PC-3 (cell line): ENCODE results near the gene VGLL2. TPM values are rescaled to one million over a fixed set of nuclear protein-coding genes. Genes with fewer than 3 reads are reported as not detected.

ENCODE experiments used
- ATAC-seq: fragments of 200-7000 bp; cut with Tn5 transposase; 2 replicates; pipeline ENCODE4 v1.9.1; 2020; ENCODE audit warnings: mild to moderate bottlenecking, moderate library complexity
- BruUV-seq: library from RNA; stranded (reverse); fragments of 400-500 nt; replicated peaks from 2 replicates; lab custom pipeline; 2021; lab: Mats Ljungman, UMichigan
- CTCF ChIA-PET: fragments of 300-600 bp; sonication (Branson Sonifier 250); formaldehyde crosslinking; loops from one replicate; lab custom pipeline; 2022; ENCODE audit warnings: antibody characterized with exemption; lab: Charles Lee
- POLR2A ChIA-PET: fragments of 300-600 bp; sonication (Branson Sonifier 250); formaldehyde crosslinking; loops from one replicate; lab custom pipeline; 2022; ENCODE audit warnings: antibody characterized with exemption; ENCODE audit not compliant: unreplicated experiment; lab: Charles Lee
- DNase-seq: peaks from one replicate; pipeline ENCODE4 v3.0.0-alpha.2; 2015
- H2AFZ ChIP-seq: fragments of 300-600 bp; sonication (generic); 2 replicates; pipeline ENCODE4 v1.6.0; 2016; ENCODE audit warnings: antibody characterized with exemption, low read length
- H3F3A ChIP-seq: fragments of 300-600 bp; sonication (generic); one replicate; pipeline ENCODE4 v1.6.0; 2017; ENCODE audit warnings: antibody characterized with exemption, low read length, control low read depth, mild to moderate bottlenecking; ENCODE audit not compliant: unreplicated experiment
- H3K27ac ChIP-seq: fragments of 300-600 bp; sonication (generic); 2 replicates; pipeline ENCODE4 v1.5.1; 2016; ENCODE audit warnings: mild to moderate bottlenecking, low read length
- H3K27me3 ChIP-seq: fragments of 300-600 bp; sonication (generic); 2 replicates; pipeline ENCODE4 v1.6.1; 2016; ENCODE audit warnings: low read length, mixed read lengths
- H3K36me3 ChIP-seq: fragments of 300-600 bp; sonication (generic); 2 replicates; pipeline ENCODE4 v1.6.1; 2016; ENCODE audit warnings: low read depth, mixed run types, low read length, mixed read lengths
- H3K4me1 ChIP-seq: fragments of 300-600 bp; sonication (generic); 2 replicates; pipeline ENCODE4 v1.5.1; 2016; ENCODE audit warnings: low read length; ENCODE audit not compliant: insufficient read depth
- H3K4me2 ChIP-seq: fragments of 300-600 bp; sonication (generic); 2 replicates; pipeline ENCODE4 v1.6.0; 2016; ENCODE audit warnings: low read length
- H3K4me3 ChIP-seq: fragments of 300-600 bp; sonication (generic); 2 replicates; pipeline ENCODE4 v1.5.1; 2016; ENCODE audit warnings: mild to moderate bottlenecking, low read length, mixed read lengths
- H3K79me2 ChIP-seq: fragments of 300-600 bp; sonication (generic); 2 replicates; pipeline ENCODE4 v1.6.1; 2017; ENCODE audit warnings: low read length, mixed read lengths
- H3K9ac ChIP-seq: fragments of 300-600 bp; sonication (generic); 2 replicates; pipeline ENCODE4 v1.6.0; 2016; ENCODE audit warnings: mild to moderate bottlenecking, low read length
- H3K9me2 ChIP-seq: fragments of 300-600 bp; sonication (generic); replicated peaks from 2 replicates; pipeline ENCODE4 v1.6.1; 2016; ENCODE audit warnings: mixed run types, low read length, mixed read lengths
- H3K9me3 ChIP-seq: fragments of 300-600 bp; sonication (generic); 2 replicates; pipeline ENCODE4 v1.6.1; 2016; ENCODE audit warnings: low read length, mixed read lengths
- H4K20me1 ChIP-seq: fragments of 300-600 bp; sonication (generic); 2 replicates; pipeline ENCODE4 v1.6.1; 2016; ENCODE audit warnings: low read length, mixed read lengths
- EZH2 ChIP-seq: fragments of 300-600 bp; sonication (generic); IDR thresholded peaks from one replicate; pipeline ENCODE4 v1.6.1; 2017; ENCODE audit warnings: antibody characterized with exemption, mild to moderate bottlenecking, low read length; ENCODE audit not compliant: unreplicated experiment
- EZH2phosphoT487 ChIP-seq: fragments of 300-600 bp; sonication (generic); IDR thresholded peaks from 2 replicates; pipeline ENCODE4 v1.6.1; 2018; ENCODE audit warnings: mild to moderate bottlenecking, antibody characterized with exemption, low read length, borderline replicate concordance
- intact Hi-C: fragments of 100-400 bp; cut with micrococcal nuclease; formaldehyde crosslinking; loops from 2 replicates; pipeline ENCODE4 v1.9.0; 2023
- total RNA-seq: library from RNA; depleted of rRNA; stranded (reverse); fragments of >200 nt; gene quantifications from 2 replicates; pipeline ENCODE4 v1.2.3, GENCODE V29; 2014
- TF ChIP-seq, protein P1 (sequence below): fragments of 300-600 bp; sonication (generic); conservative IDR thresholded peaks from 2 replicates; pipeline ENCODE4 v1.5.1; 2017; ENCODE audit warnings: antibody characterized with exemption, low read depth, mild to moderate bottlenecking, low read length

The VGLL2 gene
- total RNA-seq, 1 experiment from 2014 or later: not detected

DNA sequence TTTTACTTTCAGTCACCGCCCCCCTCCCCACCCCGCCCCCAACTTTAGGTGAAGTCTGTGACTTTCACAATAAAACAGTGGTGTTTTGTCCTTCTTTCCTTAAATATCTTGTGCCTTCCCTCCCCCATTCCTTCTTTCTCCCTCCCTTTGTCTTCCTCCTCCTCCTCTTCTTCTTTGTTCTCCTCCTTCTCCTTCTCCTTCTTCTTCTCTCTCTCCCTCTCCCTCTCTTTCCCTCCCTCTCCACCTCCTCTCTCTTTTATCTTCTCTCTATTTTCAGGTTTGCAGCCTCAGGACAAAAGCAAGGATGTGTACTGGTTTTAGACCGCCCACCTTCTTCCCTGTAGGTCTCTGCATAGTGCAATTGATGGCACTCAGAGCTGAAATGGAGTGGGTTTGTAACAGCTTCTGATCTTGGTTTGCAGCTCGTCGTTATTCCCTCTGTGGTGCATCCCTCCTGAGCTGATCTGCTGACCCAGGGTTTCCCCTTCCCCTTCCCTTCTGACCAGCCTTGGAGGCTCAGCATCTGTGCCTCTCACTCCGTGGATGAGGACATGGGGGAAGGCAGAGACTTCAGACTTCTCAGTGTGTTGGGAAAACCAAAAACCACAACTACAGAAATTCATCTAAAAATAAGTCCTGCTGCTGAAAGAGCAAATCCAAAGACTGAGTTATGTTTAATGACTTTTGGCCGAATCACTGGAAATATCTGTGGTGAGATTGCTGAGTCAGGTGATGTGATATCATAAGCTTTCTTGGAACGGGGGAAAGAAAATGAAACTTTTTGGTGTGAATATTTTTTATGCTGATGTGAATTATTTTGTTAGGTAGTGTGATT, 6.9 kb downstream of the VGLL2 start:
- Histone ChIP-seq H3K27me3 (peaks cover 80% of the 10 kb centered on the region), H3K9me3 (no peaks in the 10 kb centered on the region), H3K9ac (no peak overlapping the region), H3K9me2 (no peaks in the 10 kb centered on the region), H3K79me2 (no peaks in the 10 kb centered on the region), H3K4me3 (no peak overlapping the region), H3K4me1 (no peaks in the 10 kb centered on the region), H3F3A (no peaks in the 10 kb centered on the region), H2AFZ (no peak overlapping the region), H3K36me3 (no peaks in the 10 kb centered on the region), H3K4me2 (no peak overlapping the region), H4K20me1 (no peaks in the 10 kb centered on the region), H3K27ac (no peak overlapping the region)
- ATAC-seq (no peak), DNase-seq (no peak)
- POLR2A ChIA-PET: no interaction called here
- BruUV-seq: no TSS peak
- intact Hi-C loops: no loop called here
- CTCF ChIA-PET: no interaction called here
- TF ChIP-seq EZH2: no peak
- TF ChIP-seq, protein P1, sequence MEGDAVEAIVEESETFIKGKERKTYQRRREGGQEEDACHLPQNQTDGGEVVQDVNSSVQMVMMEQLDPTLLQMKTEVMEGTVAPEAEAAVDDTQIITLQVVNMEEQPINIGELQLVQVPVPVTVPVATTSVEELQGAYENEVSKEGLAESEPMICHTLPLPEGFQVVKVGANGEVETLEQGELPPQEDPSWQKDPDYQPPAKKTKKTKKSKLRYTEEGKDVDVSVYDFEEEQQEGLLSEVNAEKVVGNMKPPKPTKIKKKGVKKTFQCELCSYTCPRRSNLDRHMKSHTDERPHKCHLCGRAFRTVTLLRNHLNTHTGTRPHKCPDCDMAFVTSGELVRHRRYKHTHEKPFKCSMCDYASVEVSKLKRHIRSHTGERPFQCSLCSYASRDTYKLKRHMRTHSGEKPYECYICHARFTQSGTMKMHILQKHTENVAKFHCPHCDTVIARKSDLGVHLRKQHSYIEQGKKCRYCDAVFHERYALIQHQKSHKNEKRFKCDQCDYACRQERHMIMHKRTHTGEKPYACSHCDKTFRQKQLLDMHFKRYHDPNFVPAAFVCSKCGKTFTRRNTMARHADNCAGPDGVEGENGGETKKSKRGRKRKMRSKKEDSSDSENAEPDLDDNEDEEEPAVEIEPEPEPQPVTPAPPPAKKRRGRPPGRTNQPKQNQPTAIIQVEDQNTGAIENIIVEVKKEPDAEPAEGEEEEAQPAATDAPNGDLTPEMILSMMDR: no peak
- TF ChIP-seq EZH2phosphoT487: no peak

DNA sequence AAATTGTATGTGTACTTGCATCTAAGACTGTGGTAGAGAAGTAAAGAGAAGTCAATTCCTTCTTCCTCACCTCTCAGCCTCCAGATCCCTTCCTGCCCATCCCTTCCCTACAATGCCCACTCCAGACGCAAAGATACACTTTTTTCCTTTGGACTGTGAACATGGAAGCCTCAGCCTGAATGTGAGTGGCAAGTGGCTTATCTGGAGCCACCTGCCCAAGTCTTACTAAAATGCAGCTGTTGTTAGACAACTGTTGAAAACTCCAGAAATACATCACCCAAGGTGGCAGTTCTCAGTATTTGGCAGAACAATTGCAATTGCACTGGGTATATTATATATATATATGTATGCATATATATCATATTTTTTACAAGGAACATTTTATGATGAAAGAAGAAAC, 7.5 kb downstream of the VGLL2 start:
- H3K79me2 ChIP-seq: no peaks in the 10 kb centered on the region
- no peaks in the 10 kb centered on the region for H3K36me3 ChIP-seq
- no peak overlapping the region for H2AFZ ChIP-seq
- no peak for TF ChIP-seq EZH2phosphoT487
- no peak for TF ChIP-seq EZH2
- TF ChIP-seq, protein P1: no peak
- DNase-seq (no peak), ATAC-seq (no peak)
- intact Hi-C loops: no loop called here
- no peaks in the 10 kb centered on the region for H3K9me2 ChIP-seq
- H3K9me3 ChIP-seq: no peaks in the 10 kb centered on the region
- no peaks in the 10 kb centered on the region for H3K4me1 ChIP-seq
- H3K4me2 ChIP-seq: no peak overlapping the region
- H3K27me3 ChIP-seq: peaks cover 73% of the 10 kb centered on the region
- H4K20me1 ChIP-seq: no peaks in the 10 kb centered on the region
- no peak overlapping the region for H3K4me3 ChIP-seq
- BruUV-seq: no TSS peak
- ChIA-PET POLR2A (no interaction called here), CTCF (no interaction called here)
- no peak overlapping the region for H3K9ac ChIP-seq
- H3F3A ChIP-seq: no peaks in the 10 kb centered on the region
- H3K27ac ChIP-seq: no peak overlapping the region

DNA sequence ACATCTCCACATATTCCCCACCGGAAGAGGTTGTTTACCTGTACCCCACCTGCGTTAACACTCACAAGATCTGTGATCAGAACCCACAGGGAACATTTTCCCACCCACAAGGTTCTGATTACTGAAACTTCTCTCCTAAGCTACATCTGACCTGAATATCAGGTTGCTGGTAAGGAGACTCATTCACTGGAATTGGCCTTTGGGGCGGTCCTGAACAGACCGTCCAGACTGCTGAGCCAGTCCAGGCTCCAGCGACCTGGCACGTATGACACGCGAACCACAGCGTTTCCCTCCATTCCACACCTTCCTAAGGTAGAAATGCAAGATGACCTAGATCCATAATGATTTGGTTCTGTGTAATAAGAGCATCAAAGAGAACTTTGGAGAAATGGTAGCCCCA, 9.8 kb downstream of the VGLL2 start:
- H2AFZ ChIP-seq: no peak overlapping the region
- H3K4me2 ChIP-seq: no peak overlapping the region
- H4K20me1 ChIP-seq: no peaks in the 10 kb centered on the region
- no peaks in the 10 kb centered on the region for H3K9me2 ChIP-seq
- ATAC-seq (no peak), DNase-seq (no peak)
- H3K36me3 ChIP-seq: no peaks in the 10 kb centered on the region
- ChIA-PET POLR2A (no interaction called here), CTCF (no interaction called here)
- peaks cover 56% of the 10 kb centered on the region for H3K27me3 ChIP-seq
- no peaks in the 10 kb centered on the region for H3K9me3 ChIP-seq
- H3K4me3 ChIP-seq: no peak overlapping the region
- no peak for TF ChIP-seq EZH2
- TF ChIP-seq, protein P1: no peak
- no peak for TF ChIP-seq EZH2phosphoT487
- H3F3A ChIP-seq: no peaks in the 10 kb centered on the region
- H3K79me2 ChIP-seq: no peaks in the 10 kb centered on the region
- no peaks in the 10 kb centered on the region for H3K4me1 ChIP-seq
- no peak overlapping the region for H3K9ac ChIP-seq
- H3K27ac ChIP-seq: no peak overlapping the region
- intact Hi-C loops: no loop called here
- BruUV-seq: no TSS peak
